NCI-H446 (cell line): ENCODE data around the gene SP7.
"Not testable (repeated sequence)": the region's sequence is repeated elsewhere in the genome, so short reads cannot be mapped to it uniquely, and the experiment has no call there.

ENCODE experiments used
- DNase-seq, 2 experiments: peaks; one replicate each; lab custom pipeline; 2025; lab: John Stamatoyannopoulos, UW

Gene SP7

GRCh38 chr12:53346491-53346890, 10.3 kb upstream of the SP7 start:
- DNase-seq, result no peak

- no peak for DNase-seq
Measured at GRCh38 chr12:53345486-53346188, 9.5 kb upstream of the SP7 start.

GRCh38 chr12:53344824-53345485, 8.8 kb upstream of the SP7 start:
- DNase-seq, result peak in 1 of 2 experiments; percentile 17

- no peak for DNase-seq
Measured at GRCh38 chr12:53344487-53344823, 8.3 kb upstream of the SP7 start.

GRCh38 chr12:53343969-53344368, 7.8 kb upstream of the SP7 start:
- DNase-seq, result no peak

DNA sequence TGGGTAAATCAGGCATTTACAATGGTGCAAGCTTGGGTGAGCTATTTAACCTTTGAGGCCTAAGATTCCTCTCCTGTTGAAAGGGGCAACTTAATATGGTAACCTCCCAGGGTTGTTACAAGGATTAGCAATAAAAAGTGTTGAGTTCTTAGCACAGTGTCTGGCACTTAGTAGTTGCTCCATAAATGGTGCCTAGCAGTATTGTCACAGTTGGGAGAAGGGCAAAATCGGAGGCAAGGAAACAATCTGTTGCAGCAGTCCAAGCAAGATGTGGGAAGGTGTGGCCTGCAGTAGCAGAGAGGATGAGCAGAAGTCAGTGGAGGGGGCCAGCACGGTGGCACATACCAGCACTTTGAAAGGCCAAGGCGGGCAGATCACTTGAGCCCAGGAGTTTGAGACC, 7.3 kb upstream of the SP7 start:
- no peak for DNase-seq

GRCh38 chr12:53340398-53340797, 4.2 kb upstream of the SP7 start:
- DNase-seq, result no peak

- DNase-seq, result no peak
Measured at GRCh38 chr12:53338916-53339315, 2.8 kb upstream of the SP7 start.

DNA sequence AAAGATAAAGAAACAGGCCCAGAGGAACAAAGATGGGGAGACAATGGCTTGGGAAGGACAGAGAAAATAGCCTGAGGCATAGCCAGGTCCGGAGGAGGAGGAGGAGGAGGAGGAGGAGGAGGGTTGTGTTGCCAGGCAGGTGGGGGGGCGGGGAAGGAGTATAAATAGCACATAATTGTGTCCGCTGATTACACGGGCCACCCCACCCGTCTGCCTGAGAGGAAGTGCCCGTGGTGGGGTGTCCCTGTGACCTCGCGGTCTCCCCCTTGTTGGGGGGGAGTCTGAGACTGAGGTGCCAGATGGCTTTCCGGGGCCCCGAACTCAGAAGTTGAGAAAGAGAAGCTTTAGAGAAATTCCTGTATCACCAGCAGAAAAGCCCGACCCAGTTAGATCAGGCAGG, 1.9 kb upstream of the SP7 start:
- no peak for DNase-seq

GRCh38 chr12:53334822-53335221, 1.3 kb downstream of the SP7 start:
- DNase-seq, result no peak

DNA sequence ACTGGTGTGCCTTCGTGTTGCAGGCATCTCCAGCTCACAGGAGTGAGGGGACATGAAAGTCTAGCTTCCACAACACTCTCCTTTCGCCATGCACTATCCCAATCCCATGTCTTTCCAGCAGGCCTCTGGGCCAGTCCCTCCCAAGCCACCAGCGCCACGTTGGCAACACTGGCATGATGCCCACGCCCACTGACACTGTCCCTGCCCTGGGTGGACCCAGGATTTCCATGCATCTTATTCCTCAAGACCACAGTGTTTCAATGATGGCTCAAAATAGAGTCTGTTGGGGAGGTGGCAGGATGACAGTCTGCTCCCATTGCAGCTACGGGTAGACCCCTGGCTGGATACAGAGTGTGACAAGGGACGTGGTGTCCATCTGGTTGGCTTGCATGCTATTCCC, 2.3 kb downstream of the SP7 start:
- DNase-seq, result no peak

DNA sequence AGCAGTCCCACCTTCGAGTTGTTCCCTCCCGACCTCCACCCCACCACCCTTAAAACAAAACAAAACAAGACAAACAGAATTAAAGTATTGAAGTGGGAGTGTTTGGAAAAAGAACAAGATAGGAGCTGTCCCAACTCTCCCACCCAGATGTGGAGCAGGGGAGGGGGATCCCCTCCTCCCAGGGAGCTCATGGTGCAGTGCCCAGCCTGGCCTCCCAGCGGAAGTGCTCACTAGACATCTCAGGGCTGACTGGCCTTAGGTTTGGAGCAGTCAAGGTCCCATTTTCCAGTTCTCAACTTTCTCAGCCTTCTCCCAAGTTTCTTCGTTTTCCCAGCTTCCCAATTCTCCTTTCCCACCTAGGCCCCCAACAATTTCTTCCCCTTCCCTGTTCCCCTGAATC, 2.9 kb downstream of the SP7 start:
- no peak for DNase-seq

DNA sequence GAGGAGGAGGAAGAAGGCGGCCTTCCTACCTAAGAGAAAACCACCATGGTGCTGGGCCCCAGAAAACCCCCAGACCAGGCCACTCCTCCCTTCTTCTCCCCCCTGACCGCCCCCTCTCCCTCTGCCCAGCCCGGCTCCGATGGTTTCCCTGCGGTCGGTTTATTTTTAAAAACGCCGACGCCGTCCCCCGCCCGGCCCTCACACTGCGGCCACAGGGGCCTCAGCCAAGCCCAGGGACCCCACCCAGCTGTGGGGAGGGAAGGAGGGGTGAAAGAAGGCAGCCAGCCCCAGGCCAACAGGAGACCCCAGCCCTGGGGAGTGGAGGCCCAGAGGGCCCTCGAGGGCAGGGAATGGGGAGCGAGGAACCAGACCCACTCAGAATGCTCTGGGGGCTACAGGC, 3.4 kb downstream of the SP7 start:
- no peak for DNase-seq

GRCh38 chr12:53332339-53332738, 3.8 kb downstream of the SP7 start:
- DNase-seq, result not testable (repeated sequence)

DNA sequence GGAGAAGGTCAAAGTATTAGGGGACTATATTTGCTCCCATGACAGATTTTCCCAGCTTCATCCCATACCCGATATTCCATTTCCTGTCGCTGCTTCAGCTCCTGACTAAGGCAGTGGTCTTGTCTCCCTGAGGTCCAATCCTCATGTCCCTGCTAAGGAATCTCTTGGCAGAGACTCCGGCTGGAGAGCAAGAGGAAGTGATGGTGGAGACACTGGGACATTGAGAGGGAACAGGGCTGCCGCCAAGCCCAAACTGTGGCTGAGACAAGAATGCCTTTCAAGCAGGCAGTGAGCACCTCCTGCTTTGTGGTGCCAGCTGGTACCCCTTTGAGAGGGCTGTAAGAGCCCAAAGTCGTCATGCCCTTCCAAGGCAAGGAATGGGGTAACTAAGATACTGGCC, 5.5 kb downstream of the SP7 start:
- DNase-seq, result no peak

DNA sequence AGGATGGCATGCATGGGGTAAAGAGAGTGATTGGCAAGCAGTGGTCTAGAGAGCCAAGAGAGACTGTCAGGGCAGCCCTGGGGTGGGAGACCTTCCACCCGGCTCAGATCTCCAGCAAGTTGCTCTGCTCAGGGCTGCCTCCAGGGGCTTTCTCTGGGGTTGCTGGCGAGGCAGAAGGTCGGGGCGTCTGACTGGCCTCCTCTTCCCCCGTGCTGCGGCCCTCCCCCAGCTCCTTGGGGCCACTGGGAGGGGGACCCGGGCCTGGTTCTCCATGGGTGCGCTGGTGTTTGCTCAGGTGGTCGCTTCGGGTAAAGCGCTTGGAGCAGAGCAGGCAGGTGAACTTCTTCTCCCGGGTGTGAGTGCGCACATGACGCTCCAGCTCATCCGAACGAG, 8.1 kb downstream of the SP7 start:
- DNase-seq, result no peak

GRCh38 chr12:53327435-53328042, 8.6 kb downstream of the SP7 start:
- no peak for DNase-seq

GRCh38 chr12:53326460-53327185, 9.5 kb downstream of the SP7 start:
- no peak for DNase-seq

DNA sequence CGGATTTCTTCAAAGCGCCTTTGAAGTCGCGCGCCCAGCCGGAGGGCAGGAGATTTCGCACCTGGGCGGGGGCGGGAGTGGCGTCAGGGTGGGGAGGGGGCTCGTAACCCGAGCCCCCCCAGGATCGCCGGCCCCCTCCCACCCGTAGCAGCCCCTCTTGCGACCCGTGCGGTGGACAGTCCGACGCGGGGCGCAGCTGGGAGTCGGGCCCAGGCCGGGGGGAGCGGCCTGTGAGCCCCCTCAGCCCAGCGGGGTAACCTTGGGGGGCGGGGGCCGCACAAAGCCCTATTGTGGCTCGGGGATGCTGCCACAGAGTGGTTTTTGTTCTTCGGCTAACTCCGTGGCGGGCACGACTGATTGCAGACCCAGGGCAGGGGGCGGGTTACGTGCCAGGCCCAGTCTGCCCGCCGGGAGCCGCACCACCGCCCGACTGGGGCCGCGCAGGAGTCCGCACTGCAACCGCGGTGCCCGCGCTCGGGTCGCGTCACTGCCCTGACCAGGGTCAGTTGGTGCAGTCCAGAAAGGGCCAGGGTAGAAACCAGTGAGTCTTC, 10.6 kb downstream of the SP7 start:
- no peak for DNase-seq

GRCh38 chr12:53324779-53325510, 11.2 kb downstream of the SP7 start:
- peak; percentile 46 to 86 for DNase-seq

GRCh38 chr12:53324113-53324778, 11.9 kb downstream of the SP7 start:
- DNase-seq, result no peak
